HCT116 (cell line): ENCODE data around the gene TIMP4. TPM values are rescaled to one million over a fixed set of nuclear protein-coding genes. Genes with fewer than 3 reads are reported as not detected.

Experiments used
- ATAC-seq: fragments of 200-7000 bp; cut with Tn5 transposase; 2 replicates; pipeline ENCODE4 v1.9.1; 2020; ENCODE audit warnings: mild to moderate bottlenecking, moderate library complexity
- BruUV-seq: library from RNA; stranded (reverse); fragments of 400-500 nt; replicated peaks from 2 replicates; lab custom pipeline; 2021; lab: Mats Ljungman, UMichigan
- CTCF ChIA-PET: fragments of 300-600 bp; sonication (Branson Sonifier 250); formaldehyde crosslinking; loops from one replicate; lab custom pipeline; 2021; ENCODE audit warnings: antibody characterized with exemption; lab: Charles Lee
- POLR2A ChIA-PET: fragments of 300-600, 350-600 bp; sonication (Branson Sonifier 250); formaldehyde crosslinking; loops from one replicate; lab custom pipeline; 2021; ENCODE audit warnings: antibody characterized with exemption; lab: Charles Lee
- RAD21 ChIA-PET, 2 experiments: fragments of 300-600 bp; sonication (Branson Sonifier 250); formaldehyde crosslinking; loops; one replicate each; lab custom pipeline; 2023; ENCODE audit warnings: low total read pairs in 2 of 2; ENCODE audit not compliant: uncharacterized antibody in 2 of 2, unreplicated experiment in 2 of 2, low non-redundant PET in 1 of 2; lab: Charles Lee
- DNase-seq: peaks from one replicate; pipeline ENCODE4 v3.0.0-alpha.2; 2010; ENCODE audit warnings: low read depth, low spot score
- H2AFZ ChIP-seq: fragments of 200-600 bp; shearing (Covaris generic), sonication (generic); 2 replicates; pipeline ENCODE4 v1.6.1; 2017; ENCODE audit warnings: low read depth, mixed run types, mixed read lengths, antibody characterized with exemption, low read length; ENCODE audit not compliant: poor library complexity, severe bottlenecking
- H3K27ac ChIP-seq: 2 replicates; pipeline ENCODE4 v1.5.1; 2012; ENCODE audit warnings: low read depth, low read length
- H3K27me3 ChIP-seq: fragments of 200-600 bp; sonication (generic); 2 replicates; pipeline ENCODE4 v1.6.1; 2016; ENCODE audit warnings: mixed run types, low read length, mixed read lengths; ENCODE audit not compliant: insufficient read depth
- H3K36me3 ChIP-seq, 2 experiments: fragments of 200-500 bp in 1 of 2; fragments of 200-600 bp in 1 of 2; sonication (Bioruptor generic) in 1 of 2; sonication (generic) in 1 of 2; 2 replicates each; pipeline versions ENCODE4 v1.5.1 to v1.6.1; 2014 to 2016; ENCODE audit warnings: low read length in 2 of 2, inconsistent platforms in 1 of 2, mixed read lengths in 1 of 2, mixed run types in 1 of 2; ENCODE audit not compliant: insufficient read depth in 2 of 2, control insufficient read depth in 1 of 2
- H3K4me1 ChIP-seq, 2 experiments: fragments of 200-600 bp in 1 of 2; sonication (generic) in 1 of 2; 2 replicates each; pipeline versions ENCODE4 v1.5.1 to v1.6.1; 2012 to 2017; ENCODE audit warnings: low read length in 2 of 2, inconsistent platforms in 1 of 2, mild to moderate bottlenecking in 1 of 2, mixed read lengths in 1 of 2, mixed run types in 1 of 2, moderate library complexity in 1 of 2; ENCODE audit not compliant: insufficient read depth in 2 of 2, control insufficient read depth in 1 of 2
- H3K4me2 ChIP-seq: fragments of 200-600 bp; sonication (generic); 2 replicates; pipeline ENCODE4 v1.6.1; 2017; ENCODE audit warnings: mixed run types, low read length, mixed read lengths
- H3K4me3 ChIP-seq, 2 experiments: fragments of 200-600 bp in 1 of 2; sonication (generic) in 1 of 2; replicated peaks in 1 of 2; 2 replicates each; pipeline ENCODE4 v1.5.1; 2011 to 2016; ENCODE audit warnings: low read length in 2 of 2, control low read depth in 1 of 2, low read depth in 1 of 2, mild to moderate bottlenecking in 1 of 2, mixed read lengths in 1 of 2, mixed run types in 1 of 2
- H3K79me2 ChIP-seq: fragments of 200-600 bp; sonication (generic); 2 replicates; pipeline ENCODE4 v1.6.1; 2017; ENCODE audit warnings: mild to moderate bottlenecking, mixed run types, low read length, moderate library complexity, mixed read lengths; ENCODE audit not compliant: insufficient read depth
- H3K9ac ChIP-seq: fragments of 200-600 bp; sonication (generic); 2 replicates; pipeline ENCODE4 v1.6.1; 2016; ENCODE audit warnings: low read length, mixed read lengths
- H3K9me2 ChIP-seq: fragments of 200-600 bp; sonication (generic), shearing (Covaris generic); 2 replicates; pipeline ENCODE4 v1.6.1; 2017; ENCODE audit warnings: mixed run types, mild to moderate bottlenecking, moderate library complexity; ENCODE audit not compliant: insufficient read depth
- H3K9me3 ChIP-seq, 2 experiments: fragments of 200-500 bp in 1 of 2; fragments of 200-600 bp in 1 of 2; sonication (Bioruptor generic) in 1 of 2; sonication (generic) in 1 of 2; 2 replicates each; pipeline ENCODE4 v1.6.1; 2014 to 2017; ENCODE audit warnings: low read length in 2 of 2, mixed read lengths in 2 of 2, inconsistent platforms in 1 of 2, low read depth in 1 of 2, mild to moderate bottlenecking in 1 of 2, mixed run types in 1 of 2, moderate library complexity in 1 of 2; ENCODE audit not compliant: control insufficient read depth in 1 of 2, insufficient read depth in 1 of 2
- H4K20me1 ChIP-seq: fragments of 200-600 bp; sonication (generic), shearing (Covaris generic); 2 replicates; pipeline ENCODE4 v1.6.1; 2017; ENCODE audit warnings: mixed run types, mild to moderate bottlenecking, moderate library complexity; ENCODE audit not compliant: insufficient read depth
- CTCF ChIP-seq, 3 experiments: fragments of 200-600 bp in 1 of 3; sonication (generic) in 1 of 3; IDR thresholded peaks in 2 of 3; conservative IDR thresholded peaks in 1 of 3; 2 replicates each; pipeline ENCODE4 v1.5.1; 2012 to 2017; ENCODE audit warnings: low read depth in 2 of 3, low read length in 2 of 3, antibody characterized with exemption in 1 of 3, borderline replicate concordance in 1 of 3, control low read depth in 1 of 3, mild to moderate bottlenecking in 1 of 3, mixed read lengths in 1 of 3, mixed run types in 1 of 3, moderate library complexity in 1 of 3; ENCODE audit not compliant: insufficient read depth in 1 of 3
- EZH2 ChIP-seq: fragments of 200-600 bp; sonication (generic); IDR thresholded peaks from 2 replicates; pipeline ENCODE4 v1.6.1; 2017; ENCODE audit warnings: antibody characterized with exemption, mixed run types
- FOSL1 ChIP-seq: IDR thresholded peaks from 2 replicates; pipeline ENCODE4 v1.6.1; 2012; ENCODE audit warnings: low read depth
- JUND ChIP-seq: IDR thresholded peaks from 2 replicates; pipeline ENCODE4 v1.6.1; 2012
- POLR2AphosphoS5 ChIP-seq: IDR thresholded peaks from 2 replicates; pipeline ENCODE4 v1.6.1; 2011; ENCODE audit warnings: mild to moderate bottlenecking, low read depth, low read length, moderate library complexity
- RAD21 ChIP-seq: IDR thresholded peaks from 2 replicates; pipeline ENCODE4 v1.6.1; 2012; ENCODE audit warnings: low read depth, mild to moderate bottlenecking
- REST ChIP-seq: IDR thresholded peaks from 2 replicates; pipeline ENCODE4 v1.6.1; 2012; ENCODE audit warnings: low read depth
- ZBTB33 ChIP-seq: IDR thresholded peaks from 2 replicates; pipeline ENCODE4 v1.6.1; 2011; ENCODE audit warnings: mild to moderate bottlenecking, low read length, moderate library complexity; ENCODE audit not compliant: insufficient replicate concordance; ENCODE audit errors: extremely low read depth
- intact Hi-C: fragments of 100-400 bp; cut with micrococcal nuclease; formaldehyde crosslinking; loops from 2 replicates; pipeline ENCODE4 v1.10.0; 2022
- total RNA-seq: library from RNA; stranded (reverse); gene quantifications from one replicate; pipeline ENCODE4 v1.2.1, GENCODE V29; 2021; ENCODE audit not compliant: unreplicated experiment

The TIMP4 gene
- total RNA-seq, 1 experiment from 2014 or later, result not detected

GRCh38 chr3:12132881-12133280 lies 25.8 kb downstream of the TIMP4 start:
- Histone ChIP-seq H3K36me3 (no peaks in the 10 kb centered on the region), H3K79me2 (no peaks in the 10 kb centered on the region), H3K9me2 (no peaks in the 10 kb centered on the region), H3K27ac (no peak overlapping the region), H2AFZ (no peak overlapping the region), H3K4me1 (no peaks in the 10 kb centered on the region), H3K4me2 (no peak overlapping the region), H3K9ac (no peak overlapping the region), H3K4me3 (no peak overlapping the region), H4K20me1 (no peaks in the 10 kb centered on the region), H3K9me3 (no peaks in the 10 kb centered on the region), H3K27me3 (no peaks in the 10 kb centered on the region)
- RAD21 ChIA-PET, result no interaction called here
- POLR2A ChIA-PET, result no interaction called here
- intact Hi-C loops, result no loop called here
- CTCF ChIA-PET, result interaction anchor here (1.7 kb wide), 1 partner anchor 347 kb away, joined by 10 read pairs; no protein-coding TSS in a partner anchor
- no peak for DNase-seq
- BruUV-seq, result no TSS peak
- no peak for ATAC-seq
- TF ChIP-seq CTCF (IDR thresholded peaks at IDR 0.05 in 2 of 3, conservative IDR thresholded peaks at IDR 0.05 in 1 of 3; ENCODE audit: borderline replicate concordance in 1 of 3, insufficient read depth in 1 of 3, low read depth in 2 of 3, low read length in 2 of 3) (no peak), POLR2AphosphoS5 (no peak), EZH2 (no peak), FOSL1 (no peak), JUND (no peak), REST (no peak), ZBTB33 (no peak), RAD21 (no peak)
